ENCODE measurements around the gene SERPINB7.

GRCh38 chr18:63848159-63848558, 72.9 kb downstream of the SERPINB7 start:
- TF ChIP-seq CTCF (IDR thresholded peaks at IDR 0.05) (peak in 3 of 4 experiments; percentile 44 to 65 (median 45)), POLR2A (IDR thresholded peaks at IDR 0.05) (no peak), EP300 (IDR thresholded peaks at IDR 0.05) (no peak)

Data from sigmoid colon (tissue), 4 donors.